WTC11 (cell line): ENCODE results near the gene HELB. TPM values are rescaled to one million over a fixed set of nuclear protein-coding genes. Genes with fewer than 3 reads are reported as not detected.

Source experiments
- ATAC-seq: fragments of 200-7000 bp; cut with Tn5 transposase; 2 replicates; pipeline ENCODE4 v1.10.0; 2021; ENCODE audit warnings: mild to moderate bottlenecking, moderate library complexity
- CTCF ChIA-PET: fragments of 300-600 bp; sonication (Branson Sonifier 250); formaldehyde crosslinking; loops from one replicate; lab custom pipeline; 2021; ENCODE audit warnings: antibody characterized with exemption; lab: Charles Lee
- POLR2A ChIA-PET: fragments of 350-600 bp; sonication (Branson Sonifier 250); formaldehyde crosslinking; loops from one replicate; lab custom pipeline; 2021; ENCODE audit warnings: antibody characterized with exemption; lab: Charles Lee
- DNase-seq: peaks from one replicate; pipeline ENCODE4 v3.0.0; 2021; ENCODE audit warnings: low spot score
- H3K27ac Mint-ChIP-seq: 2 replicates; pipeline ENCODE4 v1.8.0; 2021; ENCODE audit warnings: mixed read lengths
- H3K27me3 Mint-ChIP-seq: 2 replicates; pipeline ENCODE4 v1.8.0; 2021; ENCODE audit warnings: low read depth, mild to moderate bottlenecking, moderate library complexity, mixed read lengths
- H3K36me3 Mint-ChIP-seq: 2 replicates; pipeline ENCODE4 v1.8.0; 2021; ENCODE audit warnings: mixed read lengths
- H3K4me1 Mint-ChIP-seq: 2 replicates; pipeline ENCODE4 v1.8.0; 2022; ENCODE audit warnings: mixed read lengths
- H3K4me3 Mint-ChIP-seq: 2 replicates; pipeline ENCODE4 v1.8.0; 2021; ENCODE audit warnings: mild to moderate bottlenecking, moderate library complexity, mixed read lengths
- H3K9me3 Mint-ChIP-seq: 2 replicates; pipeline ENCODE4 v1.8.0; 2021; ENCODE audit warnings: mixed read lengths
- ATF1 ChIP-seq: sonication (generic); formaldehyde crosslinking; IDR thresholded peaks from 2 replicates; pipeline ENCODE4 v1.8.1; 2023; ENCODE audit warnings: mild to moderate bottlenecking, moderate library complexity, missing genetic modification reagents
- ATF3 ChIP-seq: sonication (generic); formaldehyde crosslinking; conservative IDR thresholded peaks from 2 replicates; pipeline ENCODE4 v1.8.1; 2022; ENCODE audit warnings: mild to moderate bottlenecking, missing genetic modification reagents
- ATF6 ChIP-seq: sonication (generic); formaldehyde crosslinking; IDR thresholded peaks from 2 replicates; pipeline ENCODE4 v1.8.1; 2023; ENCODE audit warnings: mild to moderate bottlenecking, missing genetic modification reagents
- CDX4 ChIP-seq: fragments of 250-450 bp; sonication (Bioruptor Pico); IDR thresholded peaks from 2 replicates; pipeline ENCODE4 v1.9.0; 2021; ENCODE audit warnings: moderate library complexity, mild to moderate bottlenecking, inconsistent platforms, borderline replicate concordance
- FOXJ3 ChIP-seq: sonication (generic); formaldehyde crosslinking; IDR thresholded peaks from 2 replicates; pipeline ENCODE4 v1.9.0; 2021; ENCODE audit warnings: missing genetic modification reagents, mild to moderate bottlenecking, borderline replicate concordance
- FOXP4 ChIP-seq: sonication (generic); formaldehyde crosslinking; IDR thresholded peaks from 2 replicates; pipeline ENCODE4 v1.8.0; 2022; ENCODE audit warnings: mild to moderate bottlenecking, missing genetic modification reagents
- JAZF1 ChIP-seq: fragments of 250-450 bp; sonication (Bioruptor Pico); IDR thresholded peaks from 2 replicates; pipeline ENCODE4 v1.9.0; 2021; ENCODE audit warnings: moderate library complexity, mild to moderate bottlenecking, inconsistent platforms
- JUN ChIP-seq: sonication (generic); formaldehyde crosslinking; IDR thresholded peaks from 2 replicates; pipeline ENCODE4 v1.8.0; 2023; ENCODE audit warnings: mild to moderate bottlenecking, missing genetic modification reagents
- MLX ChIP-seq: sonication (generic); formaldehyde crosslinking; IDR thresholded peaks from 2 replicates; pipeline ENCODE4 v1.8.1; 2023; ENCODE audit warnings: mild to moderate bottlenecking, missing genetic modification reagents, moderate library complexity
- NFATC4 ChIP-seq: fragments of 250-450 bp; sonication (Bioruptor Pico); IDR thresholded peaks from 2 replicates; pipeline ENCODE4 v1.9.0; 2021; ENCODE audit warnings: mild to moderate bottlenecking
- PRDM15 ChIP-seq: sonication (generic); formaldehyde crosslinking; IDR thresholded peaks from 2 replicates; pipeline ENCODE4 v1.8.0; 2022; ENCODE audit warnings: missing genetic modification reagents
- RORB ChIP-seq: fragments of 250-450 bp; sonication (Bioruptor Pico); IDR thresholded peaks from 2 replicates; pipeline ENCODE4 v1.9.0; 2021; ENCODE audit warnings: mild to moderate bottlenecking
- TCF7 ChIP-seq: sonication (generic); formaldehyde crosslinking; IDR thresholded peaks from 2 replicates; pipeline ENCODE4 v1.8.0; 2022; ENCODE audit warnings: mild to moderate bottlenecking, low read depth, missing genetic modification reagents, moderate library complexity
- ZNF232 ChIP-seq: sonication (generic); formaldehyde crosslinking; IDR thresholded peaks from 2 replicates; pipeline ENCODE4 v1.8.0; 2022; ENCODE audit warnings: mild to moderate bottlenecking, missing genetic modification reagents
- ZNF281 ChIP-seq: sonication (generic); formaldehyde crosslinking; IDR thresholded peaks from 2 replicates; pipeline ENCODE4 v1.8.0; 2023; ENCODE audit warnings: mild to moderate bottlenecking, missing genetic modification reagents
- ZNF512 ChIP-seq: sonication (generic); formaldehyde crosslinking; IDR thresholded peaks from 2 replicates; pipeline ENCODE4 v1.8.1; 2022; ENCODE audit warnings: missing genetic modification reagents, borderline replicate concordance
- total RNA-seq: library from RNA; stranded (reverse); gene quantifications from 3 replicates; pipeline ENCODE4 v1.2.3, GENCODE V29; 2021

The HELB gene
- total RNA-seq, 1 experiment from 2014 or later = 9.7 TPM

- TF ChIP-seq ZNF281 = no peak
These were observed 20.0 kb upstream of the HELB start (continued) for GRCh38 chr12:66282244-66282643.

- DNase-seq (no peak), ATAC-seq (no peak)
- Mint-ChIP-seq H3K36me3 (no peaks in the 10 kb centered on the region), H3K27ac (no peak overlapping the region), H3K4me1 (no peaks in the 10 kb centered on the region), H3K4me3 (no peak overlapping the region), H3K27me3 (no peaks in the 10 kb centered on the region), H3K9me3 (peaks cover 3% of the 10 kb centered on the region; the same call in 1 of the 2 replicates)
- TF ChIP-seq CDX4 (CRISPR knock-in tag) (no peak), JUN (CRISPR knock-in tag) (no peak), ZNF512 (CRISPR knock-in tag) (no peak), PRDM15 (no peak), MLX (CRISPR knock-in tag) (no peak), JAZF1 (no peak), ATF6 (CRISPR knock-in tag) (no peak), FOXJ3 (CRISPR knock-in tag) (no peak), FOXP4 (CRISPR knock-in tag) (no peak), RORB (CRISPR knock-in tag) (no peak), ATF3 (CRISPR knock-in tag) (no peak), TCF7 (no peak), ZNF232 (CRISPR knock-in tag) (no peak), NFATC4 (CRISPR knock-in tag) (no peak), ATF1 (CRISPR knock-in tag) (no peak)
- CTCF ChIA-PET = interaction anchor here (1.2 kb wide), 1 partner anchor 15 kb away, joined by 3 read pairs; the partner anchor contains the start of gene HELB
- POLR2A ChIA-PET = no interaction called here
These were observed 15.0 kb upstream of the HELB start for GRCh38 chr12:66287275-66287674.
